Measurements from ENCODE around the gene ARHGEF37.
"Not testable (repeated sequence)": the region's sequence is repeated elsewhere in the genome, so short reads cannot be mapped to it uniquely, and the experiment has no call there.

Gene ARHGEF37

GRCh38 chr5:149549461-149550267 lies 31.6 kb upstream of the ARHGEF37 start:
- Histone ChIP-seq H3K27ac (ENCODE audit: low read depth, low read length) (peak overlapping the region; percentile 93), H3K27me3 (ENCODE audit: insufficient read depth, low read length) (no peaks in the 10 kb centered on the region), H2AFZ (ENCODE audit: low read length, unreplicated experiment) (no peak overlapping the region), H3K4me3 (ENCODE audit: low read depth, low read length) (peak overlapping the region; percentile 90), H3K36me3 (ENCODE audit: insufficient read depth, low read length) (peaks cover 40% of the 10 kb centered on the region), H3K4me1 (ENCODE audit: control insufficient read depth, insufficient read depth, low read length, unreplicated experiment) (peaks cover 29% of the 10 kb centered on the region), H3K79me2 (ENCODE audit: control insufficient read depth, insufficient read depth, low read length, unreplicated experiment) (peaks cover 70% of the 10 kb centered on the region)

- H3K4me3 ChIP-seq (ENCODE audit: low read depth, low read length): peak overlapping the region; percentile 90
- peaks cover 40% of the 10 kb centered on the region for H3K36me3 ChIP-seq (ENCODE audit: insufficient read depth, low read length)
- no peak overlapping the region for H2AFZ ChIP-seq (ENCODE audit: low read length, unreplicated experiment)
- H3K79me2 ChIP-seq (ENCODE audit: control insufficient read depth, insufficient read depth, low read length, unreplicated experiment): peaks cover 64% of the 10 kb centered on the region
- no peaks in the 10 kb centered on the region for H3K27me3 ChIP-seq (ENCODE audit: insufficient read depth, low read length)
- H3K4me1 ChIP-seq (ENCODE audit: control insufficient read depth, insufficient read depth, low read length, unreplicated experiment): peaks cover 25% of the 10 kb centered on the region
- H3K27ac ChIP-seq (ENCODE audit: low read depth, low read length): peak overlapping the region; percentile 93
These were observed 31.1 kb upstream of the ARHGEF37 start for GRCh38 chr5:149550268-149550583.

- Histone ChIP-seq H3K27ac (ENCODE audit: low read depth, low read length) (peak overlapping the region; percentile 93), H3K36me3 (ENCODE audit: insufficient read depth, low read length) (peaks cover 40% of the 10 kb centered on the region), H3K4me3 (ENCODE audit: low read depth, low read length) (peak overlapping the region; percentile 90), H3K79me2 (ENCODE audit: control insufficient read depth, insufficient read depth, low read length, unreplicated experiment) (peaks cover 59% of the 10 kb centered on the region), H2AFZ (ENCODE audit: low read length, unreplicated experiment) (no peak overlapping the region), H3K27me3 (ENCODE audit: insufficient read depth, low read length) (no peaks in the 10 kb centered on the region), H3K4me1 (ENCODE audit: control insufficient read depth, insufficient read depth, low read length, unreplicated experiment) (peaks cover 21% of the 10 kb centered on the region)
These were observed 30.6 kb upstream of the ARHGEF37 start for GRCh38 chr5:149550594-149551226.

GRCh38 chr5:149551227-149552037 lies 29.9 kb upstream of the ARHGEF37 start, which contains the start of gene CSNK1A1:
TSS of gene CSNK1A1 (minus strand) at chr5:149551439. CDS start at chr5:149550964, 475 bp downstream.
- peaks cover 35% of the 10 kb centered on the region for H3K36me3 ChIP-seq (ENCODE audit: insufficient read depth, low read length)
- no peaks in the 10 kb centered on the region for H3K27me3 ChIP-seq (ENCODE audit: insufficient read depth, low read length)
- peaks cover 19% of the 10 kb centered on the region for H3K4me1 ChIP-seq (ENCODE audit: control insufficient read depth, insufficient read depth, low read length, unreplicated experiment)
- peak within 1 kb of the TSS; percentile 64 for H2AFZ ChIP-seq (ENCODE audit: low read length, unreplicated experiment)
- H3K79me2 ChIP-seq (ENCODE audit: control insufficient read depth, insufficient read depth, low read length, unreplicated experiment): peaks cover 52% of the 10 kb centered on the region
- peak within 1 kb of the TSS; percentile 90 for H3K4me3 ChIP-seq (ENCODE audit: low read depth, low read length)
- H3K27ac ChIP-seq (ENCODE audit: low read depth, low read length): peak within 1 kb of the TSS; percentile 93

- Histone ChIP-seq H2AFZ (ENCODE audit: low read length, unreplicated experiment) (peak overlapping the region; percentile 64), H3K27me3 (ENCODE audit: insufficient read depth, low read length) (no peaks in the 10 kb centered on the region), H3K4me1 (ENCODE audit: control insufficient read depth, insufficient read depth, low read length, unreplicated experiment) (peaks cover 13% of the 10 kb centered on the region), H3K4me3 (ENCODE audit: low read depth, low read length) (peak overlapping the region; percentile 90), H3K27ac (ENCODE audit: low read depth, low read length) (peak overlapping the region; percentile 93), H3K79me2 (ENCODE audit: control insufficient read depth, insufficient read depth, low read length, unreplicated experiment) (peaks cover 46% of the 10 kb centered on the region), H3K36me3 (ENCODE audit: insufficient read depth, low read length) (peaks cover 29% of the 10 kb centered on the region)
These were observed 29.2 kb upstream of the ARHGEF37 start for GRCh38 chr5:149552038-149552494.

- Histone ChIP-seq H3K4me1 (ENCODE audit: control insufficient read depth, insufficient read depth, low read length, unreplicated experiment) (peaks cover 7% of the 10 kb centered on the region), H3K27me3 (ENCODE audit: insufficient read depth, low read length) (no peaks in the 10 kb centered on the region), H3K4me3 (ENCODE audit: low read depth, low read length) (peak overlapping the region; percentile 90; the same call in 1 of the 2 replicates), H3K27ac (ENCODE audit: low read depth, low read length) (no peak overlapping the region), H3K79me2 (ENCODE audit: control insufficient read depth, insufficient read depth, low read length, unreplicated experiment) (peaks cover 40% of the 10 kb centered on the region), H3K36me3 (ENCODE audit: insufficient read depth, low read length) (peaks cover 24% of the 10 kb centered on the region), H2AFZ (ENCODE audit: low read length, unreplicated experiment) (no peak overlapping the region)
These were observed 28.6 kb upstream of the ARHGEF37 start for GRCh38 chr5:149552553-149553160.

GRCh38 chr5:149559706-149560105 lies 21.6 kb upstream of the ARHGEF37 start:
- Histone ChIP-seq H3K27me3 (ENCODE audit: insufficient read depth, low read length) (no peaks in the 10 kb centered on the region), H3K36me3 (ENCODE audit: insufficient read depth, low read length) (no peaks in the 10 kb centered on the region), H2AFZ (ENCODE audit: low read length, unreplicated experiment) (no peak overlapping the region), H3K4me3 (ENCODE audit: low read depth, low read length) (no peak overlapping the region), H3K4me1 (ENCODE audit: control insufficient read depth, insufficient read depth, low read length, unreplicated experiment) (peaks cover 49% of the 10 kb centered on the region), H3K79me2 (ENCODE audit: control insufficient read depth, insufficient read depth, low read length, unreplicated experiment) (no peaks in the 10 kb centered on the region), H3K27ac (ENCODE audit: low read depth, low read length) (no peak overlapping the region)

GRCh38 chr5:149561848-149562247 lies 19.4 kb upstream of the ARHGEF37 start:
- Histone ChIP-seq H3K36me3 (ENCODE audit: insufficient read depth, low read length) (no peaks in the 10 kb centered on the region), H3K4me1 (ENCODE audit: control insufficient read depth, insufficient read depth, low read length, unreplicated experiment) (peaks cover 49% of the 10 kb centered on the region), H3K27me3 (ENCODE audit: insufficient read depth, low read length) (no peaks in the 10 kb centered on the region), H3K79me2 (ENCODE audit: control insufficient read depth, insufficient read depth, low read length, unreplicated experiment) (no peaks in the 10 kb centered on the region), H3K27ac (ENCODE audit: low read depth, low read length) (peak overlapping the region; percentile 98), H2AFZ (ENCODE audit: low read length, unreplicated experiment) (no peak overlapping the region), H3K4me3 (ENCODE audit: low read depth, low read length) (peak overlapping the region; percentile 63)

- Histone ChIP-seq H3K4me3 (ENCODE audit: low read depth, low read length) (peak overlapping the region; percentile 0; the same call in 1 of the 2 replicates), H3K4me1 (ENCODE audit: control insufficient read depth, insufficient read depth, low read length, unreplicated experiment) (peaks cover 49% of the 10 kb centered on the region), H3K36me3 (ENCODE audit: insufficient read depth, low read length) (no peaks in the 10 kb centered on the region), H3K27ac (ENCODE audit: low read depth, low read length) (peak overlapping the region; percentile 98), H2AFZ (ENCODE audit: low read length, unreplicated experiment) (peak overlapping the region; percentile 76), H3K27me3 (ENCODE audit: insufficient read depth, low read length) (no peaks in the 10 kb centered on the region), H3K79me2 (ENCODE audit: control insufficient read depth, insufficient read depth, low read length, unreplicated experiment) (no peaks in the 10 kb centered on the region)
These were observed 17.8 kb upstream of the ARHGEF37 start for GRCh38 chr5:149563466-149563865.

GRCh38 chr5:149564542-149565140 lies 16.7 kb upstream of the ARHGEF37 start:
- H3K4me3 ChIP-seq (ENCODE audit: low read depth, low read length); H2AFZ ChIP-seq (ENCODE audit: low read length, unreplicated experiment); H3K36me3 ChIP-seq (ENCODE audit: insufficient read depth, low read length); H3K79me2 ChIP-seq (ENCODE audit: control insufficient read depth, insufficient read depth, low read length, unreplicated experiment); H3K27me3 ChIP-seq (ENCODE audit: insufficient read depth, low read length): not testable (repeated sequence)
- Histone ChIP-seq H3K27ac (ENCODE audit: low read depth, low read length) (peak overlapping the region; percentile 98), H3K4me1 (ENCODE audit: control insufficient read depth, insufficient read depth, low read length, unreplicated experiment) (peaks cover 45% of the 10 kb centered on the region)

Measured in ACC112 (cell line).